ENCODE data around the gene HDAC4. TPM values are rescaled to one million over a fixed set of nuclear protein-coding genes. Genes with fewer than 3 reads are reported as not detected.
"Not testable (repeated sequence)": the region's sequence is repeated elsewhere in the genome, so short reads cannot be mapped to it uniquely, and the experiment has no call there.

Gene HDAC4
- total and polyA plus RNA-seq, 2 of the 4 experiments (the other 2 are of a cell fraction) = 4.1 to 7.2 TPM

GRCh38 chr2:239280296-239281017 lies 120.4 kb downstream of the HDAC4 start:
- Histone ChIP-seq H3K4me2 (ENCODE audit: low read depth, low read length) (0 out of 2 replicates have a peak overlapping the region, but pooled peaks have one; percentile 17), H2BK20ac (ENCODE audit: low read depth, low read length) (peak overlapping the region; percentile 96), H2BK15ac (ENCODE audit: low read depth, low read length) (peak overlapping the region; percentile 80; the same call in 2 of the 3 replicates), H2BK5ac (ENCODE audit: low read depth, low read length, poor library complexity, severe bottlenecking) (peak overlapping the region; percentile 88), H2AK5ac (ENCODE audit: low read depth, low read length) (peak overlapping the region; percentile 90), H3K9me1 (ENCODE audit: insufficient read depth, low read length) (peaks cover 25% of the 10 kb centered on the region), H3K79me1 (ENCODE audit: low read depth in 1 of 2, low read length in 2 of 2) (peaks cover 38 to 89% of the 10 kb centered on the region in 2 experiments), H3K27ac (ENCODE audit: insufficient read depth, low read length) (peak overlapping the region; percentile 83), H3K18ac (ENCODE audit: low read depth, low read length) (peak overlapping the region; percentile 66), H2BK120ac (ENCODE audit: low read depth, low read length) (peak overlapping the region; percentile 81), H3K4ac (ENCODE audit: low read depth, low read length) (peak overlapping the region; percentile 89), H4K91ac (ENCODE audit: insufficient read depth, low read depth, low read length) (peak overlapping the region; percentile 88), H3K9ac (ENCODE audit: low read depth, low read length) (peak overlapping the region; percentile 36; the same call in 1 of the 2 replicates), H3K14ac (replicated peaks; ENCODE audit: low read depth, low read length) (peak overlapping the region; percentile 33), H3K4me1 (ENCODE audit: control insufficient read depth, insufficient read depth, low read length) (peaks cover 42% of the 10 kb centered on the region), H2AFZ (replicated peaks; ENCODE audit: low read length, poor library complexity) (peak overlapping the region; percentile 26), H4K8ac (ENCODE audit: low read depth in 2 of 2, low read length in 2 of 2) (peak overlapping the region; percentile 38 to 76), H3K23ac (ENCODE audit: low read depth, low read length) (peak overlapping the region; percentile 65; the same call in 1 of the 2 replicates), H2AK9ac (replicated peaks; ENCODE audit: low read depth, low read length, poor library complexity) (peak overlapping the region; percentile 8), H3K56ac (ENCODE audit: extremely low read depth, insufficient read depth, low read length) (peak overlapping the region; percentile 31; the same call in 1 of the 2 replicates), H4K5ac (ENCODE audit: low read depth, low read length) (peak overlapping the region; percentile 54)
- H3K4me3 ChIP-seq (ENCODE audit: insufficient read depth, low read depth, low read length); POLR2A ChIA-PET (ENCODE audit: unreplicated experiment); H4K20me1 ChIP-seq (ENCODE audit: insufficient read depth, low read length); intact Hi-C loops (cut with micrococcal nuclease); H3K27me3 ChIP-seq (ENCODE audit: control insufficient read depth, insufficient read depth, low read length); H3K36me3 ChIP-seq (ENCODE audit: control insufficient read depth, insufficient read depth, low read length); BruUV-seq (replicated peaks); in situ Hi-C loops (cut with MboI; ENCODE audit: low sequenced_read_pairs); dilution Hi-C loops (cut with HindIII; ENCODE audit: low sequenced_read_pairs, unreplicated experiment); H3K9me3 ChIP-seq (ENCODE audit: control insufficient read depth, insufficient read depth, low read length): not testable (repeated sequence)
- DNase-seq = peak; percentile 84
- TF ChIP-seq CEBPB (IDR thresholded peaks at IDR 0.05; ENCODE audit: low read depth, low read length) = peak; percentile 19; the same call in 1 of the 2 replicates
- TF ChIP-seq NFE2L2 (IDR thresholded peaks at IDR 0.05; ENCODE audit: low read depth, low read length) = peak; percentile 88
- TF ChIP-seq BHLHE40 (IDR thresholded peaks at IDR 0.05; ENCODE audit: low read depth, low read length) = peak; percentile 66
- TF ChIP-seq FOS (IDR thresholded peaks at IDR 0.05; ENCODE audit: low read depth, low read length) = peak; percentile 91
- peak; percentile 61 for TF ChIP-seq MAFK (IDR thresholded peaks at IDR 0.05; ENCODE audit: low read depth, low read length)
- peak; percentile 45; the same call in 1 of the 2 replicates for TF ChIP-seq MXI1 (IDR thresholded peaks at IDR 0.05; ENCODE audit: borderline replicate concordance, low read depth, low read length)
- peak; percentile 11; the same call in 1 of the 2 replicates for TF ChIP-seq MAZ (IDR thresholded peaks at IDR 0.05; ENCODE audit: borderline replicate concordance, low read depth, low read length)
- peak; percentile 70 for ATAC-seq (ENCODE audit: low read depth)
- 52% methylated on average over 11 of the region's 14 CpGs; no CpG with 5 or more reads in 1 of the 2 experiments for WGBS, 2 experiments (ENCODE audit: extremely low coverage in 2 of 2, insufficient read length in 1 of 2)
- CTCF ChIA-PET = interaction anchor here (0.7 kb wide), 1 partner anchor 118 kb away, joined by 4 read pairs; no protein-coding TSS in a partner anchor

All from IMR-90 (cell line).